ENCODE data around the gene ADORA2A.

Gene ADORA2A

DNA sequence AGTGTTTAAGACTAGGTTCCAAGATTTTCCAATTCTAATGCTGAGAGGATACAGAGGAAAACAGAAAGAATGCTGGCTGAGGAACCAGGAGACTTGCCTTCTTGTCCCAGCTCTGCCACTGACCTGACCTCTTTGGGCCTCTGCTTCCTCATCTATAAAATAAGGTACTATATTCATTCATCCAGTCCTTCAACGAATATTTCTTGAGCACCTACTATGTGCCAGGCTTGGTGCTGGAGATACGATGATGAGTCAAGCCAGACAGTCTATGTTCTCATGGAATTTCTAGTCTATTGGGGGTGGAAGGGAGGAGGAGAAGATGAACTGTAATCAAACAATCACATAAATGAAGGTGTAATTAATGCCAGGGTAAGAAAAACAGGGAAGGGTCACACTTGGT, 39.9 kb downstream of the ADORA2A start:
- TF ChIP-seq CTCF (IDR thresholded peaks at IDR 0.05; ENCODE audit: insufficient read depth, low read length) (no peak), REST (IDR thresholded peaks at IDR 0.05; ENCODE audit: insufficient replicate concordance, low read depth) (no peak)
- DNase-seq (ENCODE audit: low read depth in 1 of 2, low spot score in 1 of 2) = peak in 1 of 2 experiments; percentile 25
- Histone ChIP-seq H3K27me3 (ENCODE audit: insufficient read depth, poor library complexity, severe bottlenecking) (no peaks in the 10 kb centered on the region), H3K4me3 (replicated peaks; ENCODE audit: insufficient read depth, low read length) (no peak overlapping the region), H3K27ac (replicated peaks) (peak overlapping the region; percentile 26)

DNA sequence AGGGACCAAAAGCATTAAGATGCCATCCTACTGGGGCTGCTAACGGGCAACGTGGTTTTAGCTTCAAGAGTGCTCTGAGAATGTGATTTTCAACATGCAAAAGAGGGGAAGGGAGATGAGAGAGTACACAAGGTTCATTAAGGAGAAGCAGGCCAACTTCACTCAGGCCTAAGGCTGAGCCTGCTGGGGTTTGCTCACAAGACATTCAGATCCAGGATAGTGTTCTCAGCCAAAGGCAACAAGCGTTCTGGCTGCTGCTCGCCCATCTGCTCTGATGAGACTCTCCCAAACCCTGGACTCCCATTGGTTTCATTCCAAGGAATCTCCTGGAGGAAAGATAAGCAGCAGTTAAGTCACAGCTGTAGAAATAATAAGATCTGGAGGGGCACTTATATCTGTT, 44.2 kb downstream of the ADORA2A start:
- no peak overlapping the region for H3K27ac ChIP-seq (replicated peaks)
- no peak for TF ChIP-seq GABPA (IDR thresholded peaks at IDR 0.05; ENCODE audit: low read depth)
- no peak for TF ChIP-seq CTCF (IDR thresholded peaks at IDR 0.05; ENCODE audit: insufficient read depth, low read length)
- no peak for TF ChIP-seq REST (IDR thresholded peaks at IDR 0.05; ENCODE audit: insufficient replicate concordance, low read depth)
- no peak for TF ChIP-seq SPI1 (IDR thresholded peaks at IDR 0.05; ENCODE audit: borderline replicate concordance, low read depth)
- TF ChIP-seq POLR2AphosphoS5 (IDR thresholded peaks at IDR 0.05; ENCODE audit: low read depth) = no peak

DNA sequence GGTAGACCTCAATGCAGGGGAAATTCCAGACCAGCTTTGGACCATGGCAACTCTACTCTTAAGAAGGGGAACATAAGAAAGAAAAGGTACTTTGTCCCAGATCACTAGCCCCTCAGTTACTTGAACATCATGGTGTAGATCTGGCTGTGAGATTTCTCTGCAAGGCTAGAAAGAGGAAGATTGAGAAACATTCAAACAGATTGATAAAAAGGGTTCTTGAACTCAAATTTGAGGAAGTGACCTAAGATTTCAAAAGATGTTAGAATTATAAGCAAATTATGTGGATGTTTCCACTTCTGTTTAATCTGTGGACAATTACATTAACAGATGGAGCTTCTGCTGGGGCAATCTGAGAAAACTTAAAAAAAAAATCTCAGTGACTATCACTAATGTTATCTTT, 45.9 kb downstream of the ADORA2A start:
- Histone ChIP-seq H3K27ac (replicated peaks) (peak overlapping the region; percentile 13; the same call in 1 of the 2 replicates), H3K4me3 (replicated peaks; ENCODE audit: insufficient read depth, low read length) (no peak overlapping the region), H3K27me3 (ENCODE audit: insufficient read depth, poor library complexity, severe bottlenecking) (no peaks in the 10 kb centered on the region)
- DNase-seq (ENCODE audit: low read depth in 1 of 2, low spot score in 1 of 2) = peak; percentile 24 to 46
- TF ChIP-seq POLR2AphosphoS5 (IDR thresholded peaks at IDR 0.05; ENCODE audit: low read depth) (no peak), SPI1 (IDR thresholded peaks at IDR 0.05; ENCODE audit: borderline replicate concordance, low read depth) (peak; percentile 99)

More for the DNA sequence above, 44.2 kb downstream of the ADORA2A start:
- DNase-seq (ENCODE audit: low read depth in 1 of 2, low spot score in 1 of 2) = no peak
- H3K4me3 ChIP-seq (replicated peaks; ENCODE audit: insufficient read depth, low read length) = no peak overlapping the region
- no peaks in the 10 kb centered on the region for H3K27me3 ChIP-seq (ENCODE audit: insufficient read depth, poor library complexity, severe bottlenecking)

DNA sequence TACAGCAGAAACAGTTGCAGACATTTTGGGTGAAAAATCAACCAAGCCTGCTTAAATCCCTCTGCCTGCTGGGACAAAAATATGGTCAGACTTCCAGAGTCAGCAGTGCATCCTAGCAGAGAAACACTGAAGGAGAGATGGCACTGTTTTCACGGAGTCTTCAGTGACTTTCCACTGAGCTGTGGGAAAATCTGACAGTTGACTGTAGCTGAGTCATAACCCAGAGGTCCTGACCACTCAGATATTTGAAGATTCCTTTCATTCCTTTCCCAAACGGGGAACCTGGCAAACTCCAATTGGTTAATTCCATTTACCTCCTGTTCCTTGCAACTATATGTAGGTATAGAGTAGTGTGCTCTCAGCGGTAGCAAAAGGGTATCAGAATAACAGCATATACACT, 46.8 kb downstream of the ADORA2A start:
- no peak overlapping the region for H3K4me3 ChIP-seq (replicated peaks; ENCODE audit: insufficient read depth, low read length)
- H3K27ac ChIP-seq (replicated peaks) = no peak overlapping the region
- DNase-seq (ENCODE audit: low read depth in 1 of 2, low spot score in 1 of 2) = no peak
- no peaks in the 10 kb centered on the region for H3K27me3 ChIP-seq (ENCODE audit: insufficient read depth, poor library complexity, severe bottlenecking)
- TF ChIP-seq POLR2AphosphoS5 (IDR thresholded peaks at IDR 0.05; ENCODE audit: low read depth) (no peak), GABPA (IDR thresholded peaks at IDR 0.05; ENCODE audit: low read depth) (no peak), SPI1 (IDR thresholded peaks at IDR 0.05; ENCODE audit: borderline replicate concordance, low read depth) (no peak), REST (IDR thresholded peaks at IDR 0.05; ENCODE audit: insufficient replicate concordance, low read depth) (no peak), CTCF (IDR thresholded peaks at IDR 0.05; ENCODE audit: insufficient read depth, low read length) (no peak)

All from HL-60 (cell line).